Esophagus squamous epithelium (tissue), 4 donors: Measurements from ENCODE around the gene NFYA.

Source experiments
- POLR2A ChIP-seq, 4 donors: fragments of 450-650 bp; IDR thresholded peaks; one replicate each; pipeline ENCODE4 v1.6.1; 2017; ENCODE audit warnings: antibody characterized with exemption in 4 of 4, mild to moderate bottlenecking in 4 of 4, moderate library complexity in 3 of 4
- TF ChIP-seq, protein P1 (sequence below), 6 experiments: fragments of 450-650 bp in 4 of 6; fragments of 200-600 bp in 2 of 6; sonication (generic) in 2 of 6; IDR thresholded peaks; one replicate each; pipeline ENCODE4 v1.5.1; 2016 to 2019; ENCODE audit warnings: antibody characterized with exemption in 6 of 6, mild to moderate bottlenecking in 4 of 6, moderate library complexity in 4 of 6

DNA sequence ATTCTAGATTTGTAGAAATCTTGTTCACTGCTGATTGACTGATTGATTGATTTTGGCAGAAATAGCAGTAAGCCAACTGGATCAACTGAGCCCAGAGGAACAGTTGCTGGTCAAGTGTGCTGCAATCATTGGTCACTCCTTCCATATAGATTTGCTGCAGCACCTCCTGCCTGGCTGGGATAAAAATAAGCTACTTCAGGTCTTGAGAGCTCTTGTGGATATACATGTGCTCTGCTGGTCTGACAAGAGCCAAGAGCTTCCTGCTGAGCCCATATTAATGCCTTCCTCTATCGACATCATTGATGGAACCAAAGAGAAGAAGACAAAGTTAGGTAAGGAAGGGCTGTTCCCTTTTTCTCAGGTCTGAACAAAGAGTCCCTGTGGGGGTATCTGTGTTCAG, 50.1 kb downstream of the NFYA start:
- TF ChIP-seq, protein P1, sequence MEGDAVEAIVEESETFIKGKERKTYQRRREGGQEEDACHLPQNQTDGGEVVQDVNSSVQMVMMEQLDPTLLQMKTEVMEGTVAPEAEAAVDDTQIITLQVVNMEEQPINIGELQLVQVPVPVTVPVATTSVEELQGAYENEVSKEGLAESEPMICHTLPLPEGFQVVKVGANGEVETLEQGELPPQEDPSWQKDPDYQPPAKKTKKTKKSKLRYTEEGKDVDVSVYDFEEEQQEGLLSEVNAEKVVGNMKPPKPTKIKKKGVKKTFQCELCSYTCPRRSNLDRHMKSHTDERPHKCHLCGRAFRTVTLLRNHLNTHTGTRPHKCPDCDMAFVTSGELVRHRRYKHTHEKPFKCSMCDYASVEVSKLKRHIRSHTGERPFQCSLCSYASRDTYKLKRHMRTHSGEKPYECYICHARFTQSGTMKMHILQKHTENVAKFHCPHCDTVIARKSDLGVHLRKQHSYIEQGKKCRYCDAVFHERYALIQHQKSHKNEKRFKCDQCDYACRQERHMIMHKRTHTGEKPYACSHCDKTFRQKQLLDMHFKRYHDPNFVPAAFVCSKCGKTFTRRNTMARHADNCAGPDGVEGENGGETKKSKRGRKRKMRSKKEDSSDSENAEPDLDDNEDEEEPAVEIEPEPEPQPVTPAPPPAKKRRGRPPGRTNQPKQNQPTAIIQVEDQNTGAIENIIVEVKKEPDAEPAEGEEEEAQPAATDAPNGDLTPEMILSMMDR (IDR thresholded peaks at IDR 0.05): no peak
- TF ChIP-seq POLR2A (IDR thresholded peaks at IDR 0.05): no peak
